GM19438 (cell line): Measurements from ENCODE around the gene GTPBP1.

Experiments
- ATAC-seq: cut with Tn5 transposase; IDR thresholded peaks from one replicate; pipeline ENCODE4 v1.9.1; 2021; ENCODE audit warnings: low read depth; ENCODE audit not compliant: unreplicated experiment

The GTPBP1 gene

GRCh38 chr22:38705235-38706100 is at the start of gene GTPBP1:
Gene GTPBP1, plus strand, starts transcription at chr22:38705944. Its CDS starts 12 bp downstream, at chr22:38705956.
- peak; percentile 71 for ATAC-seq

GRCh38 chr22:38656256-38657044 is 49.3 kb upstream of the GTPBP1 start, which contains the start of the genes CBY1 and FAM227A:
Gene CBY1, plus strand, starts transcription at chr22:38656638. Its CDS starts 11,417 bp downstream, at chr22:38668055.
Gene FAM227A, minus strand, starts transcription at chr22:38656392. Its CDS starts 6,224 bp downstream, at chr22:38650168.
- ATAC-seq: peak; percentile 75

GRCh38 chr22:38657045-38657909 is 48.5 kb upstream of the GTPBP1 start:
- peak; percentile 36 for ATAC-seq

- no peak for ATAC-seq
Observed at GRCh38 chr22:38674888-38675287, 30.9 kb upstream of the GTPBP1 start.

- no peak for ATAC-seq
Observed at GRCh38 chr22:38675833-38676232, 29.9 kb upstream of the GTPBP1 start.

- peak; percentile 79 for ATAC-seq
Observed at GRCh38 chr22:38681582-38682335, 24.0 kb upstream of the GTPBP1 start, which contains the start of gene TOMM22. Gene TOMM22, plus strand, starts transcription at chr22:38681957. Its CDS starts 22 bp downstream, at chr22:38681979.

GRCh38 chr22:38684895-38685294 is 20.8 kb upstream of the GTPBP1 start:
- no peak for ATAC-seq

GRCh38 chr22:38685761-38686160 is 20.0 kb upstream of the GTPBP1 start:
- no peak for ATAC-seq

GRCh38 chr22:38689651-38690050 is 16.1 kb upstream of the GTPBP1 start:
- no peak for ATAC-seq

- no peak for ATAC-seq
Observed at GRCh38 chr22:38694049-38694448, 11.7 kb upstream of the GTPBP1 start.

GRCh38 chr22:38694940-38695339 is 10.8 kb upstream of the GTPBP1 start:
- ATAC-seq: no peak

GRCh38 chr22:38696606-38697424 is 8.9 kb upstream of the GTPBP1 start:
- ATAC-seq: no peak

- no peak for ATAC-seq
Observed at GRCh38 chr22:38697425-38698089, 8.2 kb upstream of the GTPBP1 start.

- ATAC-seq: no peak
Observed at GRCh38 chr22:38698407-38699094, 7.2 kb upstream of the GTPBP1 start.

- ATAC-seq: no peak
Observed at GRCh38 chr22:38699143-38699542, 6.6 kb upstream of the GTPBP1 start.

GRCh38 chr22:38699784-38700183 is 6.0 kb upstream of the GTPBP1 start:
- ATAC-seq: no peak

- ATAC-seq: peak; percentile 13
Observed at GRCh38 chr22:38700270-38700788, 5.4 kb upstream of the GTPBP1 start.
